HCT116 (cell line): ENCODE measurements around the gene GSN. TPM values are rescaled to one million over a fixed set of nuclear protein-coding genes. Genes with fewer than 3 reads are reported as not detected.
A peak's percentile ranks its signal among the peaks of the same experiment; 100 is the strongest.

ENCODE experiments used
- ATAC-seq: fragments of 200-7000 bp; cut with Tn5 transposase; 2 replicates; pipeline ENCODE4 v1.9.1; 2020; ENCODE audit warnings: mild to moderate bottlenecking, moderate library complexity
- BruUV-seq: library from RNA; stranded (reverse); fragments of 400-500 nt; replicated peaks from 2 replicates; lab custom pipeline; 2021; lab: Mats Ljungman, UMichigan
- CTCF ChIA-PET: fragments of 300-600 bp; sonication (Branson Sonifier 250); formaldehyde crosslinking; loops from one replicate; lab custom pipeline; 2021; ENCODE audit warnings: antibody characterized with exemption; lab: Charles Lee
- POLR2A ChIA-PET: fragments of 300-600, 350-600 bp; sonication (Branson Sonifier 250); formaldehyde crosslinking; loops from one replicate; lab custom pipeline; 2021; ENCODE audit warnings: antibody characterized with exemption; lab: Charles Lee
- RAD21 ChIA-PET, 2 experiments: fragments of 300-600 bp; sonication (Branson Sonifier 250); formaldehyde crosslinking; loops; one replicate each; lab custom pipeline; 2023; ENCODE audit warnings: low total read pairs in 2 of 2; ENCODE audit not compliant: uncharacterized antibody in 2 of 2, unreplicated experiment in 2 of 2, low non-redundant PET in 1 of 2; lab: Charles Lee
- DNase-seq: peaks from one replicate; pipeline ENCODE4 v3.0.0-alpha.2; 2010; ENCODE audit warnings: low read depth, low spot score
- H2AFZ ChIP-seq: fragments of 200-600 bp; shearing (Covaris generic), sonication (generic); 2 replicates; pipeline ENCODE4 v1.6.1; 2017; ENCODE audit warnings: low read depth, mixed run types, mixed read lengths, antibody characterized with exemption, low read length; ENCODE audit not compliant: poor library complexity, severe bottlenecking
- H3K27ac ChIP-seq: 2 replicates; pipeline ENCODE4 v1.5.1; 2012; ENCODE audit warnings: low read depth, low read length
- H3K27me3 ChIP-seq: fragments of 200-600 bp; sonication (generic); 2 replicates; pipeline ENCODE4 v1.6.1; 2016; ENCODE audit warnings: mixed run types, low read length, mixed read lengths; ENCODE audit not compliant: insufficient read depth
- H3K36me3 ChIP-seq, 2 experiments: fragments of 200-500 bp in 1 of 2; fragments of 200-600 bp in 1 of 2; sonication (Bioruptor generic) in 1 of 2; sonication (generic) in 1 of 2; 2 replicates each; pipeline versions ENCODE4 v1.5.1 to v1.6.1; 2014 to 2016; ENCODE audit warnings: low read length in 2 of 2, inconsistent platforms in 1 of 2, mixed read lengths in 1 of 2, mixed run types in 1 of 2; ENCODE audit not compliant: insufficient read depth in 2 of 2, control insufficient read depth in 1 of 2
- H3K4me1 ChIP-seq, 2 experiments: fragments of 200-600 bp in 1 of 2; sonication (generic) in 1 of 2; 2 replicates each; pipeline versions ENCODE4 v1.5.1 to v1.6.1; 2012 to 2017; ENCODE audit warnings: low read length in 2 of 2, inconsistent platforms in 1 of 2, mild to moderate bottlenecking in 1 of 2, mixed read lengths in 1 of 2, mixed run types in 1 of 2, moderate library complexity in 1 of 2; ENCODE audit not compliant: insufficient read depth in 2 of 2, control insufficient read depth in 1 of 2
- H3K4me2 ChIP-seq: fragments of 200-600 bp; sonication (generic); 2 replicates; pipeline ENCODE4 v1.6.1; 2017; ENCODE audit warnings: mixed run types, low read length, mixed read lengths
- H3K4me3 ChIP-seq, 2 experiments: fragments of 200-600 bp in 1 of 2; sonication (generic) in 1 of 2; replicated peaks in 1 of 2; 2 replicates each; pipeline ENCODE4 v1.5.1; 2011 to 2016; ENCODE audit warnings: low read length in 2 of 2, control low read depth in 1 of 2, low read depth in 1 of 2, mild to moderate bottlenecking in 1 of 2, mixed read lengths in 1 of 2, mixed run types in 1 of 2
- H3K79me2 ChIP-seq: fragments of 200-600 bp; sonication (generic); 2 replicates; pipeline ENCODE4 v1.6.1; 2017; ENCODE audit warnings: mild to moderate bottlenecking, mixed run types, low read length, moderate library complexity, mixed read lengths; ENCODE audit not compliant: insufficient read depth
- H3K9ac ChIP-seq: fragments of 200-600 bp; sonication (generic); 2 replicates; pipeline ENCODE4 v1.6.1; 2016; ENCODE audit warnings: low read length, mixed read lengths
- H3K9me2 ChIP-seq: fragments of 200-600 bp; sonication (generic), shearing (Covaris generic); 2 replicates; pipeline ENCODE4 v1.6.1; 2017; ENCODE audit warnings: mixed run types, mild to moderate bottlenecking, moderate library complexity; ENCODE audit not compliant: insufficient read depth
- H3K9me3 ChIP-seq, 2 experiments: fragments of 200-500 bp in 1 of 2; fragments of 200-600 bp in 1 of 2; sonication (Bioruptor generic) in 1 of 2; sonication (generic) in 1 of 2; 2 replicates each; pipeline ENCODE4 v1.6.1; 2014 to 2017; ENCODE audit warnings: low read length in 2 of 2, mixed read lengths in 2 of 2, inconsistent platforms in 1 of 2, low read depth in 1 of 2, mild to moderate bottlenecking in 1 of 2, mixed run types in 1 of 2, moderate library complexity in 1 of 2; ENCODE audit not compliant: control insufficient read depth in 1 of 2, insufficient read depth in 1 of 2
- H4K20me1 ChIP-seq: fragments of 200-600 bp; sonication (generic), shearing (Covaris generic); 2 replicates; pipeline ENCODE4 v1.6.1; 2017; ENCODE audit warnings: mixed run types, mild to moderate bottlenecking, moderate library complexity; ENCODE audit not compliant: insufficient read depth
- CBX3 ChIP-seq: IDR thresholded peaks from 2 replicates; pipeline ENCODE4 v1.6.1; 2012; ENCODE audit warnings: low read depth
- CTCF ChIP-seq, 3 experiments: fragments of 200-600 bp in 1 of 3; sonication (generic) in 1 of 3; IDR thresholded peaks in 2 of 3; conservative IDR thresholded peaks in 1 of 3; 2 replicates each; pipeline ENCODE4 v1.5.1; 2012 to 2017; ENCODE audit warnings: low read depth in 2 of 3, low read length in 2 of 3, antibody characterized with exemption in 1 of 3, borderline replicate concordance in 1 of 3, control low read depth in 1 of 3, mild to moderate bottlenecking in 1 of 3, mixed read lengths in 1 of 3, mixed run types in 1 of 3, moderate library complexity in 1 of 3; ENCODE audit not compliant: insufficient read depth in 1 of 3
- EGR1 ChIP-seq: IDR thresholded peaks from 2 replicates; pipeline ENCODE4 v1.6.1; 2012; ENCODE audit warnings: low read depth
- ELF1 ChIP-seq: IDR thresholded peaks from 2 replicates; pipeline ENCODE4 v1.6.1; 2012; ENCODE audit warnings: low read depth, borderline replicate concordance
- JUND ChIP-seq: IDR thresholded peaks from 2 replicates; pipeline ENCODE4 v1.6.1; 2012
- POLR2A ChIP-seq: IDR thresholded peaks from 2 replicates; pipeline ENCODE4 v1.7.0; 2011; ENCODE audit warnings: borderline replicate concordance; ENCODE audit not compliant: insufficient read depth, insufficient read length; ENCODE audit errors: extremely low read depth
- POLR2AphosphoS5 ChIP-seq: IDR thresholded peaks from 2 replicates; pipeline ENCODE4 v1.6.1; 2011; ENCODE audit warnings: mild to moderate bottlenecking, low read depth, low read length, moderate library complexity
- RAD21 ChIP-seq: IDR thresholded peaks from 2 replicates; pipeline ENCODE4 v1.6.1; 2012; ENCODE audit warnings: low read depth, mild to moderate bottlenecking
- TCF7L2 ChIP-seq: IDR thresholded peaks from 2 replicates; pipeline ENCODE4 v1.7.0; 2011; ENCODE audit warnings: borderline replicate concordance, inconsistent platforms; ENCODE audit not compliant: insufficient read depth, insufficient read length; ENCODE audit errors: extremely low read depth
- YY1 ChIP-seq: IDR thresholded peaks from 2 replicates; pipeline ENCODE4 v1.6.1; 2011; ENCODE audit warnings: low read length, low read depth, moderate library complexity, mild to moderate bottlenecking; ENCODE audit not compliant: insufficient replicate concordance; ENCODE audit errors: extremely low read depth
- intact Hi-C: fragments of 100-400 bp; cut with micrococcal nuclease; formaldehyde crosslinking; loops from 2 replicates; pipeline ENCODE4 v1.10.0; 2022
- total RNA-seq: library from RNA; stranded (reverse); gene quantifications from one replicate; pipeline ENCODE4 v1.2.1, GENCODE V29; 2021; ENCODE audit not compliant: unreplicated experiment

GSN gene
- total RNA-seq, 1 experiment from 2014 or later, result 71.3 TPM

DNA sequence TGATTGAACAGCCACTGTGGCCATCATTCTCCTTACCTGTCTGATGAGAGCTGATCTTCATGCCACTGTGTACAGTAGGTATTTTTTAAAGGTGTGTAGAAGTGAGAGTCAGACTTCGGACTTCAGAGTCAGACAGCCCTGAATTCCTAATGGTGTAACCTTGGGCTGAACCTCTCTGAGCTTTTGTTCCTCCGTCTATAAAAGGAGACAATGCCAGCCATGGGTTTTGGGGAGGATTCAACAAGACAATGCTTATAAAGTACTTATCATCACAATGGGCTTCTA lies 18.7 kb downstream of the GSN start:
- Histone ChIP-seq H3K9me3 (no peaks in the 10 kb centered on the region), H2AFZ (no peak overlapping the region), H3K4me1 (peaks cover 80 to 86% of the 10 kb centered on the region in 2 experiments), H3K9ac (peak overlapping the region; percentile 70), H3K79me2 (no peaks in the 10 kb centered on the region), H3K4me2 (peak overlapping the region; percentile 84), H3K9me2 (no peaks in the 10 kb centered on the region), H4K20me1 (no peaks in the 10 kb centered on the region), H3K27ac (peak overlapping the region; percentile 99), H3K36me3 (no peaks in the 10 kb centered on the region), H3K27me3 (no peaks in the 10 kb centered on the region), H3K4me3 (peak overlapping the region; percentile 32 to 52)
- ChIA-PET POLR2A (interaction anchor here (1.0 to 2.9 kb wide), 7 partner anchors 8 to 72 kb away, joined by 3 to 18 read pairs (median 7); partner anchors contain the start of gene GSN), RAD21 (no interaction called here), CTCF (interaction anchor here (1.2 to 4.2 kb wide), 8 partner anchors 8 to 176 kb away, joined by 3 to 29 read pairs (median 9); no protein-coding TSS in a partner anchor)
- DNase-seq, result no peak
- TSS peak; percentile 57 for BruUV-seq
- ATAC-seq, result peak; percentile 3; the same call in 1 of the 2 replicates
- intact Hi-C loops, result loop anchor here (10.0 kb wide), 1 partner anchor 302 kb away; no protein-coding TSS in a partner anchor
- TF ChIP-seq EGR1, result no peak
- TF ChIP-seq ELF1, result no peak
- no peak for TF ChIP-seq CBX3
- TF ChIP-seq RAD21, result no peak

DNA sequence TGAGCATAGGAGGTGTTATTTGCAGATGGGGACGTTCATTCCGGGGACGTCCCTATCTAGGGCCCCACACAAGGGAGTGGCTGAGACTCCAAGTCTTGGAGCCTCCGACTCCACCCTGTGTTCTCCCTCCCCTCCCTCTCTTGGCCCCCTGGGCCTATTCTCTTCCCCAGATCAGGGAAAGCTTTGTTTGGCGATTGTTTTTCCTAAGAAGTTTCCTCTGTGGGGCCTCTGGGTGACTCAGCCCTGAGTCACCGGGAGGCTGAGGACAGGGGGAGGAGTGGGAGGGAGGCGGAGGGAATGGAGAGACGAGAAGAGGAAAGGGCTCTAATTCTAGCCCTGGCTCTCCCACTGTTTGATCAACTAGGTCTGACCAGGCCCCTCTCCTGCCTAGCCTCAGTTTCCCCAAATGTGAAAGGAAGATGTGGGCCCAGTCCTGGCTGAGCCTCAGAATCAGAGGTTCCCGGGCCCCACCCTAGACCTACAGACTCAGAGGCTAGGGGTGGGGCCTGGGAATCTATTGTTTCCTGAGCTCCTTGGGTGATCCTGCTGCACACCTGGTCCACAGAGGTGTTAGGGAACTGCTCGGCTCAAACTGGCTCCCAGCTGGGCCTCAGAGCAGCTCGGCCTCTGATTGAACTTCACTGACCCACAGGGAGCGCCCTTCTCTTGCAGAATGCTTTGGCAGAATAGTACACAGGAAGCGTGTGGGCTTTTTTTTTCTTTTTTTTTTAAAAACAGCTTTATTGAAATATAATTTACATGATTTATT lies 19.2 kb downstream of the GSN start:
- Histone ChIP-seq H2AFZ (no peak overlapping the region), H3K4me1 (peaks cover 77 to 81% of the 10 kb centered on the region in 2 experiments), H4K20me1 (no peaks in the 10 kb centered on the region), H3K79me2 (no peaks in the 10 kb centered on the region), H3K4me3 (peak overlapping the region; percentile 39 to 52), H3K27me3 (no peaks in the 10 kb centered on the region), H3K4me2 (peak overlapping the region; percentile 84), H3K27ac (peak overlapping the region; percentile 99), H3K36me3 (no peaks in the 10 kb centered on the region), H3K9me2 (no peaks in the 10 kb centered on the region), H3K9me3 (no peaks in the 10 kb centered on the region), H3K9ac (peak overlapping the region; percentile 70)
- peak; percentile 86 for ATAC-seq
- DNase-seq, result peak; percentile 98
- intact Hi-C loops, result loop anchor here (10.0 kb wide), 1 partner anchor 302 kb away; no protein-coding TSS in a partner anchor
- TF ChIP-seq TCF7L2 (peak; percentile 85), ELF1 (no peak), YY1 (peak; percentile 66), POLR2AphosphoS5 (peak; percentile 37; the same call in 1 of the 2 replicates), RAD21 (no peak), POLR2A (peak; percentile 11), JUND (no peak), CTCF (IDR thresholded peaks at IDR 0.05 in 2 of 3, conservative IDR thresholded peaks at IDR 0.05 in 1 of 3; ENCODE audit: borderline replicate concordance in 1 of 3, insufficient read depth in 1 of 3, low read depth in 2 of 3, low read length in 2 of 3) (peak in 2 of 3 experiments; percentile 39 to 45; a peak in 4 of 6 replicates), CBX3 (no peak)
- BruUV-seq, result no TSS peak
- RAD21 ChIA-PET, result interaction anchor here in 1 of 2 experiments (0.9 kb wide), 1 partner anchor 89 kb away, joined by 4 read pairs; no protein-coding TSS in a partner anchor
- CTCF ChIA-PET, result interaction anchor here (0.7 to 4.2 kb wide), 12 partner anchors 9 to 263 kb away, joined by 3 to 29 read pairs (median 4); partner anchors contain the start of gene GSN
- POLR2A ChIA-PET, result interaction anchor here (1.0 to 2.9 kb wide), 9 partner anchors 9 to 85 kb away, joined by 3 to 18 read pairs (median 6); partner anchors contain the start of genes GSN and RAB14
